NT2/D1 (cell line): Measurements from ENCODE around the gene COBL.

Experiments used
- DNase-seq: peaks from one replicate; pipeline ENCODE4 v3.0.0-alpha.2; 2011; ENCODE audit warnings: low read depth, low spot score
- H3K27me3 ChIP-seq: 2 replicates; pipeline ENCODE4 v1.6.0; 2011; ENCODE audit warnings: mild to moderate bottlenecking; ENCODE audit not compliant: insufficient read length, insufficient read depth
- H3K36me3 ChIP-seq: 2 replicates; pipeline ENCODE4 v1.6.1; 2011; ENCODE audit warnings: mild to moderate bottlenecking, low read length, mixed read lengths; ENCODE audit not compliant: insufficient read depth, insufficient read length
- H3K4me1 ChIP-seq: 2 replicates; pipeline ENCODE4 v1.5.1; 2011; ENCODE audit not compliant: insufficient read depth, insufficient read length
- H3K4me3 ChIP-seq: 2 replicates; pipeline ENCODE4 v1.5.1; 2011; ENCODE audit warnings: low read depth; ENCODE audit not compliant: insufficient read length
- H3K9ac ChIP-seq: 2 replicates; pipeline ENCODE4 v1.6.0; 2011; ENCODE audit warnings: low read depth; ENCODE audit not compliant: insufficient read length
- H3K9me3 ChIP-seq: 2 replicates; pipeline ENCODE4 v1.5.1; 2011; ENCODE audit warnings: mild to moderate bottlenecking, low read length; ENCODE audit not compliant: insufficient read depth
- SUZ12 ChIP-seq: IDR thresholded peaks from 2 replicates; pipeline ENCODE4 v1.6.1; 2011; ENCODE audit not compliant: insufficient read length, insufficient read depth; ENCODE audit errors: extremely low read depth
- YY1 ChIP-seq: IDR thresholded peaks from 2 replicates; pipeline ENCODE4 v1.6.1; 2011; ENCODE audit not compliant: insufficient read length, insufficient read depth
- ZNF274 ChIP-seq: IDR thresholded peaks from 2 replicates; pipeline ENCODE4 v1.6.1; 2011; ENCODE audit warnings: mild to moderate bottlenecking, low read depth, low read length

COBL gene

GRCh38 chr7:51292596-51292995, 24.0 kb downstream of the COBL start:
- Histone ChIP-seq H3K27me3 (no peaks in the 10 kb centered on the region), H3K4me3 (no peak overlapping the region), H3K4me1 (peaks cover 4% of the 10 kb centered on the region), H3K9me3 (no peaks in the 10 kb centered on the region), H3K36me3 (no peaks in the 10 kb centered on the region), H3K9ac (no peak overlapping the region)
- DNase-seq, result no peak
- TF ChIP-seq YY1, result no peak
- no peak for TF ChIP-seq SUZ12
- TF ChIP-seq ZNF274, result no peak

GRCh38 chr7:51290702-51291540, 25.7 kb downstream of the COBL start:
- TF ChIP-seq SUZ12 (no peak), YY1 (no peak), ZNF274 (no peak)
- peaks cover 4% of the 10 kb centered on the region for H3K4me1 ChIP-seq
- no peaks in the 10 kb centered on the region for H3K36me3 ChIP-seq
- no peak overlapping the region for H3K4me3 ChIP-seq
- DNase-seq, result no peak
- no peaks in the 10 kb centered on the region for H3K9me3 ChIP-seq
- H3K27me3 ChIP-seq, result no peaks in the 10 kb centered on the region
- no peak overlapping the region for H3K9ac ChIP-seq

DNA sequence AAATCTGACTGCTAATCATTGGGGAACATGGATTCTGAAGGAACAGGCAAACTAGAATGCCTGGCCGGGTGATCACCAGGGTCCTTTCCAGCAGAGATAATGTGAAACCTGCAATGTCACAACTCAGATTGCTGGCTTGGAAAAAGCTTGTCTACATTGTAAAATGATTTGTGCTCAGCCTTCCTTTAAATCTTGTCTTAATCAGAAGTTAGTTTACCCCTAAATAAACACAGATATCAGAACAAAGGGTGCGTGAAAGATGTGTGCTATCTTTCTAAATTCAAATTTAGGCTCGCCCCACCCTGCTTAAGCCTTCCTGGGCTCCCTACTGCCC, 26.3 kb downstream of the COBL start:
- Histone ChIP-seq H3K4me1 (peaks cover 4% of the 10 kb centered on the region), H3K4me3 (no peak overlapping the region), H3K9me3 (no peaks in the 10 kb centered on the region), H3K27me3 (no peaks in the 10 kb centered on the region), H3K36me3 (no peaks in the 10 kb centered on the region), H3K9ac (no peak overlapping the region)
- TF ChIP-seq SUZ12, result no peak
- TF ChIP-seq ZNF274, result no peak
- no peak for TF ChIP-seq YY1
- DNase-seq, result no peak

DNA sequence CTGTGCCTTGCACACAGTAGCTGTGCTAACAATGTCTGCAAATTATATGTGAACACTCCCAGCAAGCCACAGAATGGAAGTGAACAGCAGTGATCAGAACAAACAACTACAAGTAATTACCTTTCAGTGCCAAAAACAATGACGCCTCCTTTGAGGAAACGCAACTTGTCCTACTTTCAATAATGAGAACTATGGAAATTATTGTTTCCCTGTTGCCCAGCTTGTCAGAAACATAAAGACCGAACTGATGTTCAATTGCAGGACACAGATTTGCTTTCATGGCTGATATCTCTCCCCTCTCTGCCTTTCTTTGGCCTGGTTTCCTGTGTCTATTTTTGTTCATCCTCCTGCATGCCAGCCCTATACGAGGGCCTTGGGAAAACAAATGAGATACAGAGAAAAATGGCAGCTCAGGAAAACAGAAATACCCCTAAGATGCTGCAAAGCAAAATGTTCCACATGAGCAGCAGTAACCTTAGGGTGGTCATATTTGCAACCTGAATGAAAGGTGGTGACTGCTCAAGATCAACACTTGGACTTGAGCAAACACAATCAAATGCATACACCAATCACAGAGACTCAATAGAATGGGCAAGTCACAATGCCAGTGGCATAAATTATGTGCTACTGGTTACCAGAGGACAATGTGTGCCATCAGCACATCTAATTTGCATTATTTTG, 26.8 kb downstream of the COBL start:
- no peaks in the 10 kb centered on the region for H3K27me3 ChIP-seq
- peaks cover 4% of the 10 kb centered on the region for H3K4me1 ChIP-seq
- H3K36me3 ChIP-seq, result no peaks in the 10 kb centered on the region
- TF ChIP-seq YY1, result no peak
- no peak for TF ChIP-seq SUZ12
- no peak for TF ChIP-seq ZNF274
- DNase-seq, result no peak
- H3K4me3 ChIP-seq, result no peak overlapping the region
- H3K9ac ChIP-seq, result no peak overlapping the region
- H3K9me3 ChIP-seq, result peaks cover 2% of the 10 kb centered on the region; the same call in 1 of the 2 replicates

- H3K4me1 ChIP-seq, result peaks cover 4% of the 10 kb centered on the region
- no peak for TF ChIP-seq SUZ12
- no peak overlapping the region for H3K9ac ChIP-seq
- peaks cover 3% of the 10 kb centered on the region; the same call in 1 of the 2 replicates for H3K9me3 ChIP-seq
- no peaks in the 10 kb centered on the region for H3K27me3 ChIP-seq
- no peak overlapping the region for H3K4me3 ChIP-seq
- H3K36me3 ChIP-seq, result no peaks in the 10 kb centered on the region
- DNase-seq, result no peak
Observed at GRCh38 chr7:51288896-51289622, 27.6 kb downstream of the COBL start.

GRCh38 chr7:51286401-51286800, 30.2 kb downstream of the COBL start:
- Histone ChIP-seq H3K27me3 (no peaks in the 10 kb centered on the region), H3K36me3 (no peaks in the 10 kb centered on the region)

DNA sequence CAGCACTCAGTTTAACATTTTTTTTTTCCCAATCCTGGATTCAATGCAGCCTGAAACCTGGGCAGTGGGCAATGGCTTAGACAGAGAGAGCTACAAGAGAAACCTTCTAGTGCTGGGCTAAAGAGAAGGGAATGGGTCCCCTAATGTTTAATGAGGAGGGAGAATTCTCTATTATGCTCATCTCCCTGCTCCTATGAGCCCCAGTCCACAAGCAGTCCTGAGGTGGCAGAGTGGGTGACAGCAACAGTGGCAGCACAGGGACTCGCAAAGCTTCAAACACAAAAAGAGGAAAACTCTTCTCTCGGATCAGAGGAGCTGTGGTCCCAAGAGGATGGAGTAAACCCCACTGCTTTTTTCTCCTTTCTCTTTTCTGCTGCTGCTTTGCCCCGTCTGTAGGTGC, 36.5 kb downstream of the COBL start:
- no peaks in the 10 kb centered on the region for H3K27me3 ChIP-seq
- H3K36me3 ChIP-seq, result no peaks in the 10 kb centered on the region

More at GRCh38 chr7:51286401-51286800, 30.2 kb downstream of the COBL start:
- Histone ChIP-seq H3K9ac (no peak overlapping the region), H3K4me1 (peaks cover 4% of the 10 kb centered on the region), H3K9me3 (peaks cover 3% of the 10 kb centered on the region; the same call in 1 of the 2 replicates), H3K4me3 (no peak overlapping the region)
- DNase-seq, result no peak
- TF ChIP-seq ZNF274 (no peak), YY1 (no peak), SUZ12 (no peak)

More for the DNA sequence above, 36.5 kb downstream of the COBL start:
- no peaks in the 10 kb centered on the region for H3K4me1 ChIP-seq
- H3K9me3 ChIP-seq, result peaks cover 3% of the 10 kb centered on the region; the same call in 1 of the 2 replicates
- no peak for TF ChIP-seq ZNF274
- TF ChIP-seq YY1, result no peak
- no peak for TF ChIP-seq SUZ12
- no peak for DNase-seq
- H3K4me3 ChIP-seq, result no peak overlapping the region
- H3K9ac ChIP-seq, result no peak overlapping the region
